DMS79 treated with DMSO at 0.1 percent for 48 hours (cell line): Measurements from ENCODE around the gene MICU1.
"Not testable (repeated sequence)": the region's sequence is repeated elsewhere in the genome, so short reads cannot be mapped to it uniquely, and the experiment has no call there.

Experiments used
- DNase-seq: peaks from one replicate; lab custom pipeline; 2025; lab: John Stamatoyannopoulos, UW

MICU1 gene

DNA sequence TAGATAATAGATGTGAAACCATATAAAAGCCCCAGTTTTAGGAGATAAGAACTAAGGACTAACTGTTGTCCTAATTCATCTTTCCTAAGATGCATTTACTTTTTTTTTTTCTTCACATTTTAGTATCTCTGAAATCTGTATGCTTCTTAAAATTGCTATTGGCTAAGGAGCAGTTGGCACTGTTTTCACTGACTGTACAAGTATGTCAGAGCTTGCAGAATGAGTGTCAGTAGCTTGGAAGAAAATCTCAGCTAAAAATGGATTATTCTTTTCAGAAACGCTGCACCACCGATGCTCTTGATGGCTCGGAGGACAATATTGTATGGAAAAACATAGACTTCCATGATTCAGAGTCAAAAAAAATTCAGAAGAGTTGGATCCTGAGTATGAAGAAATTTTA lies 180.0 kb downstream of the MICU1 start:
- no peak for DNase-seq

DNA sequence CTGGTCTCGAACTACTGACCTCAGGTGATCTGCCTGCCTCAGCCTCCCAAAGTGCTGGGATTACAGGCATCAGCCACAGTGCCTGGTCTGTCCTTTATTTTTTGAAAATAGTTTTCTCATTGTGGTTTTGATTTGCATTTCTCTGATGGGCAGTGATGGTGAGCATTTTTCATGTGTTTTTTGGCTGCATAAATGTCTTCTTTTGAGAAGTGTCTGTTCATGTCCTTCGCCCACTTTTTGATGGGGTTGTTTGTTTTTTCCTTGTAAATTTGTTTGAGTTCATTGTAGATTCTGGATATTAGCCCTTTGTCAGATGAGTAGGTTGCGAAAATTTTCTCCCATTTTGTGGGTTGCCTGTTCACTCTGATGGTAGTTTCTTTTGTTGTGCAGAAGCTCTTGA lies 182.9 kb downstream of the MICU1 start:
- not testable (repeated sequence) for DNase-seq

DNA sequence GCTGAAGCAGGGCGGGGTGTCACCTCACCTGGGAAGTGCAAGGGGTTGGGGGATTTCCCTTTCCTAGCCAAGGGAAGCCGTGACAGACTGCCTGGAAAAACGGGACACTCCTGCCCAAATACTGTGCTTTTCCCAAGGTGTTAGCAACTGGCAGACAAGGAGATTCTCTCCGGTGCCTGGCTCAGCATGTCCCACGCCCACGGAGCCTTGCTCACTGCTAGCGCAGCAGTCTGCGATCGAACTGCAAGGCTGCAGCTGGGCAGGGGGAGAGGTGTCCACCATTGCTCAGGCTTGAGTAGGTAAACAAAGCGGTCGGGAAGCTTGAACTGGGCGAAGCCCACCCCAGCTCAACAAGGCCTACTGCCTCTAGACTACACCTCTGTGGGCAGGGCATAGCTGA lies 190.3 kb downstream of the MICU1 start:
- no peak for DNase-seq

DNA sequence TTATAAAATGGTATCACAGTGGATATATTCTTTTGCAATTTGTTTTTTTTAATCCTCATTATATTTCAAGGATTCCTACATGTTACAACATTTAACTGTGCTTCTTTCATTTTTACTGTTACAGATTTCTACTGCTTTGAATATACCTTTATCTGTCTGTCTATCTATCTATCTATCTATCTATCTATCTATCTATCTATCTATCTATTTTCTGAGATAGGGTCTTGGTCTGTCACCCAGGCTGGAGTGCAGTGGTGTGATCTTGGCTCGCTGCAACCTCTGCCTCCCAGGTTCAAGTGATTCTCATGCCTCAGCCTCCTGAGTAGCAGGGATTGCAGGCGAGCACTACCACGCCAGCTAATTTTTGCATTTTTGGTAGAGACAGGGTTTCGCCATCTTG lies 194.9 kb downstream of the MICU1 start:
- DNase-seq: not testable (repeated sequence)

DNA sequence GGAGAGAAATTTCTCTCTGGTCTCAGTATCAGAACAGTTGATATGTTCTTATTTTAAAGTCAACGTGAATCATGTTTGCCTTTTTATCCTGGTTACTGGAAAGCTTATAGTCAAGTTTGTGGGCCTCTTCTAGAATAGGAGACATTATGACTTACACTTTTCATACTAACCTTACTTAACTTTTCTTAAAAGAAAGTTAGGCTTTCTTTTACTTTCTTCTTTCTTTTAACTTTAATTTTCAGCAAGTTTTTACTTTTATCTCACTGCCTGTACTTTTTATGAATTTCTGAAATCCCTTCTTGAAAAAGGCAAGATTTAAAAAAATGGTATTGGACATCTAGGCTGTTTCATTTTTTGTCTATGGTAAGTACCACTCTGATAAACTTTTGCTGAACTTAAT lies 195.9 kb downstream of the MICU1 start:
- no peak for DNase-seq

DNA sequence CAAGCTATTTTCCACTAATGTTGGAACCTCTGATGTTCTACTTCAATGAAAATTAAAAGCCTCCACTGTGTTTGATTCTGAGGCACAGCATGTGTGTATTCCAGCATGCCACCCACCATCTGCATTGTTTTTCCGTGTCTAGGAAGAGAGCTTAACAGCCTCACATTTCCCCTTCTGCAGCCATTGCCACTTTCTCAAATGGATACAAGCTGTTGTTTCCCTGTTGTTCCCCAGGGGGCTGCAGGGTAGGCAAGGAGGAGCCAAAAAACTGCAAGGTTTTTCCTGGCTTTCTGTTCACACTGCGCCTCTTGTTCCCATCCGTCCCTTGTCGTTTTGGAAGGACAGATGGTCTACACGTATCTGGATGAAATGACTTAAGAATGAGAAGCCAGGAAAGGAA lies 198.9 kb downstream of the MICU1 start:
- DNase-seq: no peak

DNA sequence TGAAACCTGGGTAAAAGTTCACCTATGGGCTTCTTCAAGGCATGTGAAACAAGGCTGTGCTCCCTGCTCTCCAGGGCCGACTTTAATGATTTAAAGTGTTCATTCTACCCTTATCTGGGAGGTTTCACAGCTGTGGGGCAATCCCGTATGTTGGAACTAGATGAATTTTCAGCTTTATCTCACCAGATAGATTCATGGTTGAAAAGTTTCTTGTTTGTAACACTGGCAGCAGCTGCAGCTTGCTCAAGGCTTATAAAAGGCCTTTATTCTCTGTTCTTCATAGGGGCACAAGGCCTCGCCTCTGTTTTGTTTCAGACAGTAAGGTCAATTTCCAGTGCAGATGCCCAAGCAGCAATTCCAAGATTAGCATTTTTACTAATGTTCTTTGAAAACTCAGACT lies 200.7 kb downstream of the MICU1 start:
- DNase-seq: no peak

DNA sequence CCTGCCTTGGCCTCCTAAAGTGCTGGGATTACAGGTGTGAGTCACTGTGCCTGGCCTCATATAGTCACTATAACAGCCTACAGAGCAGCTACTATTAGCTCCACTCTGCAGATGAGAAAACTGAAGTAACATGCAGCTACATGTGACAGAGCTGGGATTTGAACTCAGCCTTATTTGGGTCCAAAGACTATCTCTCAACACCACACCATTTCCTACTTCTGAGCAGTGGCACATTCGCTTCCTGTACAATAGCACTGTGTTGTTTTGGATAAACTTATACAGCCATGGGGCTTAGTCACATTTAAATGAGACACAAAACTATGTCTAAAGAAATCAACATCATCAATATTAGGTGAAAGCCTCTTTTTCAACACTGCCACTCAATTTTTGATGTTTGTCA lies 201.3 kb downstream of the MICU1 start:
- no peak for DNase-seq

DNA sequence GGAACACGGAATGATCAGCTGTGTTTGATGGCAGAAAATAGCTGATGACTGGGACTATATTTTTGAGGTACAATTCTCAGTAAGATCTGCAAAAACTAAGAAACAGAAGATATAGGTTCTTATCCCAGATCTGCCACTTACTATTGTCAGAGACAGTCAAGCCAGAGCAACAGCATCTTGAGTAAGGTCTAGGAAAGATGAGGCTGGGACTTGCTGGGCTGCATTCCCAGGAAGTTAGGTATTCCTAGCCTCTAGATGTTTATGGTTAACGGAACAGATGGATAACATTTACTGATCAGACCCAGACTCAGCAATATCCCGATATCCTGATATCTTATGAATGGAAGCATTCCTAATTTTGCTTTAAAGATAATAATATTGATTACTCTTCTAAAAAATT lies 202.5 kb downstream of the MICU1 start:
- no peak for DNase-seq

DNA sequence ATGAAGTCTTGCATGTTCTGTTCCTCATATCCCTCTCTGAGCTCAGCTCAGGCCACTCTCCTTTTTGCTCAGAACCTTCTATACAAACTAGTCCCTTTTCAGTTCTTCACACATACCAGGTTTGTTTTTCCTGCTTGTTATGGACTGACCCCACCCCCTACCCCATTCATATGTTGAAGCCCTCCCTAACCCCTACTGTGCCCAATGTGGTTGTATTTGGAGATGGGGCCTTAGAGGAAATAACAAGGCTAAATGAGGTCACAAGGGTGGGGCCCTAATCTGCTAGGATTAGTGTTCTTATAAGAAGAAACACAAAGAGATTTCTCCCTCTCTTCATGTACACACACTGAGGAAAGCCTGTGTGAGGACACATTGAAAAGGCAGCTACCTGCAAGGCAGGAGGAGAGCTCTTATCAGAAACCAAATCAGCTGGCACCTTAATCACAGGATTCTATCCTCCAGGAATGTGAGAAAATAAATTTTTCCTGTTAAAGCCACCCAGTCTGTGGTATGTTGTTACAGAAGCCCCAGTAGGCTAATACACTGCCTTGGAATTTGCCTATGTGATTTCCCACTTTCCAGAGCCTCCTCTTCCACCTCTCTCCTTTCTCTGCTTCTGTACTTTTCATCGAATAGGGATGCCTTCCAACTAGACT lies 203.9 kb downstream of the MICU1 start:
- DNase-seq: no peak

DNA sequence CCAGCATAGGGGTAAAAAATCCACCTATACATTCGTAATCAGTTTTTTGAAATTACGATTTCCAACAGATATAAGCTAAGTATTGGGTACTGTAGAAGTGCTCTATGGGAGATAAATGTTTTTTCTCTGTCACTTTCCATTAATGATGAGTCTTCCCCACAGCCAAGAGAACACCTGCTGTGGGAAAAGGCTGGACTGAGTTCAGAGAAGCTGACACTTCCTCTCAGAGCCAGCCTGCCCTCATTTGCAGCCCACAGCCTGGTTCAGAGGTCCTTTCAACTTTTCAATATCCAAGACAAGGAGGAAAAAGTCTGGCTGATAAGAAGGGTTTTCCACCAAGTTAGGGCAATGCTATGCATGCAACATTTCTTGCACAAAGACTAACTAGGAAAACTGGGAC lies 206.6 kb downstream of the MICU1 start:
- DNase-seq: no peak

DNA sequence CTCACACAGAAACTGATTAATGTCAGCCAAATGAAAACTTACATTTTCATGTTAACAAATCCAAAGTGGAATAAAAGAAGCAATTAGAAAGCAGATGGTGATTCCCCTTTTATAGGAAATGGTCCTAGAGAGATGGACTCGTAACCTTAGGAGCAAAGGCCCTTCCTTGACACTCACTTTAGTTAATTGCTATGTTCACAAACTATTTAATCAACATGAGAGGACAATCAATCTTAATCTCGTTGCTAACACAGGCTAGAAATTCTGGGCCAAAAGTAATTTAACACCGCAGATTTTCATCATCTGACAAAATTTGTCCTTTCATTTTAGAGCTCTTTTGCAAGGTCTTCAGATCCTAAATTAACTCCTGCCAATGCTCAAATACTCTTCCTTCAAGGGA lies 207.2 kb downstream of the MICU1 start:
- no peak for DNase-seq

DNA sequence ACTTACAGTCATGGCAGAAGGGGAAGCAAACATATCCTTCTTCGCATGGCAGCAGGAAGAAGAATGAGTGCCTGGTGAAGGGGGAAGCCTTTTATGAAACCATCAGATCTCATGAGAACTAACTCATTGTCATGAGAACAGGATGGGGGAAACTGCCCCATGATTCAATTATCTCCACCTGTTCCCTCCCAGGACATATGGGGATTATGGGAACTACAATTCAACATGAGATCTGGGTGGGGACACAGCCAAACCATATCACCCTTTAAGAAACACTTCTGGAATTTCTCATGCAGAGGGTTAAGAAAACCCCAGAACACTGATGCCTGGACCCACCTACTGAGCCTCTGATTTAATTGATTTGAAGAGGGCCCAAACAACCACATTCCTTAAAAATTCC lies 207.9 kb downstream of the MICU1 start:
- no peak for DNase-seq

DNA sequence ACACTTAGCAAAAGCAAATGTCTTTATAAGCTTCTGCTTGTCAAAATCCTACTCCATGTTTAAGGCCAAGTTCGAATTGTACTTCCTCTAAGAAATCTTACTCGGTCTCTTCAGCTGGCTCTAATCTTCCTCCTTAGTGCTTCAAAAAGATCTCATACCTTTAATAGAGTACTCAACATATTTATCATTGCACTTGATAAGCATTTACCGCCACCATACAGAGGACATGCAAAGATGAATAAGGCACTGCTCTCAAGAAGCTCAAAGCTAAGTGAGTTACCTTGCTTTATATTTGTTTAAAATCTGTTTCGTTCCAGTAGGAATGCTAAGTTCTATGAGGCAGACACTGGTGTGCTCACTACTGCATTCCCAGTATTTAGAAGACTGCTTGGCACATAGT lies 209.2 kb downstream of the MICU1 start:
- peak; percentile 5 for DNase-seq

DNA sequence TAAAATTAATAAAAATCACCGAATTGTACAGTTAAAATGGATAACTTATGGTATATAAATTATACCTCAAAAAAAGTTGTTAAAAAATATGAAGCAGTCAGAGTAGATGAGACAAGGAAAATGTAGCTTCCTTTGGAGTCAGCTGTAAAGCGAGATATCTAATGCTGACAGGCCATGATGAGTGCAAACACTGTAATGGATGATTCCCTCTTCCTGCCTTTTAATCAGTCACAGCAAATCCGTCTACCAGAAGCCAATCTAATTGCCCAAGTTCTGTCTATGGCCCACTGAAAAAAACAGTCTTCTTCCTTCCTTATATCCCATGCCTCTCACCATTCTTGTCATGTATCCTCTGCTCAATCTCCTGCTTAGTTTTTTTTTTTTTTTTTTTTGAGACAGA lies 211.2 kb downstream of the MICU1 start:
- DNase-seq: no peak

DNA sequence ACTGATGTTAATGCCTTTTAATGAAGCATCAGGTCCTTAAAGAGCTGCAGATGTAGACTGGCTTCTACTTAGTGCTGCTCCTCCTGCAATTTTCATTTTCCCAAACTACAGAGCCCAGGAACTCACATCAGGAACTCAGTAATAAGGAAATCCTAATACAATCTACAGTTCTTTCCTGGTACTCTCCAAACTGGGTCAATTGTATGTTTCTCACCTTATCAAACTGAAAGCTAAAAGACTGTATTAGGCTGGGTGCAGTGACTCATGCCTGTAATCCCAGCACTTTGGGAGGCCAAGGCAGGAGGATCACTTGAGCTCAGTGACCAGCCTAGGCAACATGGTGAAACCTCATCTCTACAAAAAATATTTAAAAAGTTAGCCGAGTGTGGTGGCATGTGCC lies 216.7 kb downstream of the MICU1 start:
- DNase-seq: no peak

DNA sequence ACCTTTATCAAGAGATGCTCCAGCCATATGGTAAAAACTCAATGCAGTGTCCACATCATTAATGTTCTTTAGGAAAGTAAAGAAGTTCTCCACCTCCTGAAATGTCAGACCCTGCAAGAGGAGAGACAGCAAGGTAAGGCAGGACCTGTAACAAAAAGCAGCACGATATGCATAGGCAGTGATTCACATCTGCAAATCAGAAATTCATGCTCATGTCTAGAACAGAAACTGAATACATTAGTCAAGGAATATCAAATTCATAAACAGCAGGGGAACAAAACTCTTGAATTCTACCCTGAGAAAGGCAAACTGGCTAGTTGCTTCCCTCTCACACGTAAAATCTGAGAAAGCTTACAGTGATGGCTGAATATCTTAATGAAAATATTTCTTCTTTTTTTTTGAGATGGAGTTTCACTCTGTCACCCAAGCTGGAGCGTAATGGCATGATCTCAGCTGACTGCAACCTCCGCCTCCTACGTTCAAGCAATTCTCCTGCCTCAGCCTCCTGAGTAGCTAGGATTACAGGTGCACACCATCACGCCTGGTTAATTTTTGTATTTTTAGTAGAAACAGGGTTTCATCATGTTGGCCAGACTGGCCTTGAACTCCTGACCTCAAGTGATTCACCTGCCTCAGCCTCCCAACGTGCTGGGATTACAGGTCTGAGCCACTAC lies 217.8 kb downstream of the MICU1 start:
- DNase-seq: no peak

DNA sequence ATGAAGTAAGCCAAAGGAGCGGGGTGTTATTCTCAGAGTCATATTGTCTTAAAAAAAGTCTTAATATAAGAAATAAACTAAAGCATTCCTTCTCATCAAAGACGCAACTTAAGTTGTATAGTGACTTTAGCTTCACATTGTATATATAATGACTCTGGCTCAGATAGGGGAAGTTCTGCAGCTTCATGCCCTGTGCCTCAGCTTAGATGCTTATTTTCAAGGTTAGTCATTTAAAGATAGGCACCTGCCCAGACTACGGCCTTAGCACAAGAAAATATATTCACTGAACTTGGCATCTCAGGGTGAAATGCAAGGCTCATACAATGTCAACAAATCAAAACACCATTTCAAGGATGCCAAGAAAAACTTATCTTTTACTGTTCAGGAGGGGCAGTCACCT lies 218.4 kb downstream of the MICU1 start:
- no peak for DNase-seq

DNA sequence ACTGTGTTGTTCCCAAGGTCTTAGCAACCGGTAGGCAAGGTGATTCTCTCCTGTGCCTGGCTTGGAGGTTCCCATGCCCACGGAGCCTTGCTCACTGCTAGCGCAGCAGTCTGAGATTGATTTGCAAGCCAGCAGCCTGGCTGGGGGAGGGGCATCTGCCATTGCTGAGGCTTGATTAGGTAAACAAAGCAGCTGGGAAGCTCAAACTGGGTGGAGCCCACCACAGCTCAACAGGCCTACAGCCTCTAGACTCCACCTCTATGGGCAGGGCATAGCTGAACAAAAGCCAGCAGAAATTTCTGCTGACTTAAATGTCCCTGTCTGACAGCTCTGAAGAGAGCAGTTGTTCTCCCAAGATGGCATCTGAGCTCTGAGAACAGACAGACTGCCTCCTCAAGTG lies 230.3 kb downstream of the MICU1 start:
- not testable (repeated sequence) for DNase-seq

DNA sequence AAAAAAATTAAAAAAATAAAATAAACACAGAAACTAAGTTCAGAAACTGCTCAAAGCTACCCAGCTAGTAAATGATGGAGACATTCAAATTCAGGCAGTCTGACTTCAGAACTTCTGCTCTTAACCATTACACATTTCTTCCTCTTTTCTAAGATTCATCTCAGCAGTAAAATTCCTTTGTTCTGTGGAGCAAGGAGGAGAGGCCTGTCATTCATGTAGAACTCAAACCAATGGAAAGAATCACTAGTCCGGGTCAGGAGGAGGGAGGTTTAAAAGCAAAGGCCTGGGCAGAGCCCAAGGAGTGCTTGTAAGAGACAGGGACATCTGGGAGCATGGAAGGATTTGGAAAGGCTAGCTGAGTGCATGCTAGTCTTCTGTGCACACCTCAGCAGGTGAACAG lies 233.3 kb downstream of the MICU1 start:
- DNase-seq: no peak

DNA sequence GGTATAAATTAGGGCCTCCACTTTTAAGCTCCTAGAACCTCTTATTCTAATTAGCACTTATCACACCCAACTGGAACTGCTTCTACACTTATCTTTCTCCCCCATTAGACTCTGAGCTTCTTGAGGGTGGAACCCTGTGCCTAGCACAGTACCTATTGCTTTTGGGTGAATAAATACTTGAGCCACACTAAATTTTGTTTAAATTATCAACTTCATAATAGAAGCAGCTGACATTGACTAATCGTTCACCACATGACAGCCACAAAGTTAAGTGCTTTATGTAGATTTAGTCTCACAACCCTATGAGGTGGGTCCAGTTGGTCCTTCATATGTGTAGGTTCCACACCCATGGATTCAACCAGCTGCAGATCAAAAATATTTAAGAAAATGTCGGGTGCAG lies 235.1 kb downstream of the MICU1 start:
- no peak for DNase-seq

DNA sequence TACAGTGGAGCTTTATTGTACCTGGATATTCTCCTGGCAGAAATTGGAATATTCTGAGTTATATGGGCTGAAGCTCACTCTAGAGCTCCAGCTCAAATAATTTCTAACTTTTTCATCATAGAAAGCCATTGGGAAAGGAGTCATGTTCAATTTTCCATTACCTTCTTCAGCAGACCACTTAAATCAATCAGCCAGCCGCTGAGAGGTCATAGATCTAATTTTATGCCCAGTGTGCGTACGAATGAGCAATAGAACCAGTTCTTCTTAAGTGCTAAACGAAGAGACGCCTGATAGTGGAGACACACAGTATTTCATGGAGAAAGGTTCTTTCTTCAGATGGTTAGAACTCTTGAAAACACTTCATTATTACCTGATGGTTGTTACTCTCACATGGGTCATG lies 236.2 kb downstream of the MICU1 start:
- DNase-seq: no peak

DNA sequence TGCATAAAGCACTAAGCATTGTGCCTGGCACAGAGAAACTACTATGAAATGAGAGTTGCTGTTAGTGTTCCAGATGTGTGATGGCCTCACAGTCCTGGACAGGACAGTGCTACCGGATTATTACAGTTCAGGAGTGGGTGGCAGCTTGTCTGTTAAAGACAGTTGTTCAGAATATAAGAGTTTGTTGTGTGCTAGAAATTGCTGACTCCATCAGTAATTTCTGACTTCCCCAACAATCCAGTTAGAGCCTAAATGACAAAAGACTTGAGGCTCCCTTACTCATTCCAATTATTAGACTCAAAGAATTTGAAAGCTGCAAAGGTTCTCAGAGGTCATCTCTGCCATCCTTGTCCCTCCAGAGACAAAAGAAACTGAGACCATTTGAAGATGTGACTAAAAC lies 236.9 kb downstream of the MICU1 start:
- no peak for DNase-seq

DNA sequence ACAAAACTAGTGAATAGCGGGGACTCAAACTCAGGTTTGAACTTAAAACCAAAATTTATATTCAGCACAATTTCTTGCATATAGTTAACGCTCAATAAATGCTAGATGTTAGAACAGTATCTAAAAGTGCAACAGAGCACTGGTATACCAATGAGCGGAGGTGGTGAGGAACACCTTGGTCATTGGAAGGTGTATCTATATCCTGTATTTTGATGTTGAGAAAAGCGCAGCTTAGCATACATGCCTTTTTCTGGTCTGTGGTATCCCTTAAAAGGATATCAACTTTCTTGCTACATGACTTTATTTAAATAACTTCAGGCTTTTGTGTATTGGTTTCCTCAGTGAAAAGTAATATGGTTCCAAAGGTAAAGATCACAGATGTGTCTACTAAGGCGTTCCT lies 237.8 kb downstream of the MICU1 start:
- DNase-seq: no peak
